IPS-NIHi7 (cell line): ENCODE measurements around the gene CCDC188.

Source experiments
- DNase-seq: peaks from one replicate; pipeline ENCODE4 v3.0.0; 2012; ENCODE audit warnings: mixed read lengths; ENCODE audit errors: extremely low spot score

The CCDC188 gene

DNA sequence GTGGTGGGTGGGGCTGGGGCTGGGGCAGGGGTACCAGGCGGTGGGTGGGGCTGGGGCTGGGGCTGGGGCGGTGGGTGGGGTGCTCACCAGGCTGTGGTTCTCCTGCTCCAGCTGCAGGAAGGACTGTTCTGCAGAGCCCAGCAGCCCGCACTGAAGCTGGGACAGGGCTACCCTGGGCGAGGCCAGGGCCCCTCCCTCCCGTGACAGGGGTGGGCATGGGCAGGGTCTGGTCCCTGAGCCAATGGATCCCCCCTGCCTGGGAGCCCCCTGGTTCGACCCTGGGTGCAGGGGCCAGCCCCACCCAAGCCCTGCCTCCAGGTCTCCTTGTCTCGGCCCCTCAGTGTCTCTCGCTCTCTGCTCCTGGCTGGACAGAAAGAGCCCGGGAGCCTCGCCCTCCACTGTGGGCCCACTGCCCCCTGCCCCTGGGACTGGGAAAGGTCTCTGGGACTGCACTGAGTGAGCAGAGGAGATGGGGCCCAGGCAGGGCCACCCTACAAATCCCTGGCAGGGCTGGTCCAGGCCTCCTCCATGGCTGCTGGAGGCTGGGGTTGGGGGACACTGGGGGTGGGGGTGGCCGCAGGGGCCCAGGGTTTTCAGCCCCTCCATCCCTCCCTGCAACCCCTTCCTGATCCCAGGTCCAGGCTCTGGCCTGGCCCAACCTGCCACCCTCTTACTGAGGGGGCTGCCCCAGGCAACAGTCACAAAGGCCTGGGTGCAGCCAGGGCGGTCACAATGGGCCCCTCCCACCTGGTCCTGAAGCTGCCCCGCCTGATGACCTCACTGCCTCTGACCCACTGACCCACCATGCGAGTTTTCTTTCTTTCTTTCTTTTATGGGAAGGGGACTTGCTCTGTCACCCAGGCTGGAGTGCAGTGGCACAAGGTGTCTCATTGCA lies at the start of gene CCDC188:
TSS of gene CCDC188 (minus strand) at position 675 of the 895 bp plus-strand sequence. CDS start at position 606, 69 bp downstream.
- DNase-seq, result no peak

DNA sequence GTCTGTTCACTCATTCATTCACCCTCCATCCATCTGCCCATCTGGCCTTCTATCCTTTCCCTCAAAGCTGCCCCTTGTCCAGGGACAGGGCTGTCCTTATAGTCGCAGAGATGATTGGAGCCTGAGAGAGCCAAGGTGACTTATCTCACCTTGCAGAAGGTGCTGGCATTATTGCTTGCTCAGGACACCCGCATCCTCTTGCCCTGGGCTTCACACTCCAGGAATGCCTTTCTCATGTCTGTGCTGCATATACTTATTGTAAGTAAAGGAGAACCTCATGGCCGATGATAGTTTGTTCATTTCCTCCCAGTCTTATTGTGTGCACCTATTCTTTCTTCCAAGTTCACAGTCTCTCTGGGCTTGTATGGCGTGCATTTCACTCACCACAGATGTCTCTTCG lies 49.1 kb upstream of the CCDC188 start:
- no peak for DNase-seq

DNA sequence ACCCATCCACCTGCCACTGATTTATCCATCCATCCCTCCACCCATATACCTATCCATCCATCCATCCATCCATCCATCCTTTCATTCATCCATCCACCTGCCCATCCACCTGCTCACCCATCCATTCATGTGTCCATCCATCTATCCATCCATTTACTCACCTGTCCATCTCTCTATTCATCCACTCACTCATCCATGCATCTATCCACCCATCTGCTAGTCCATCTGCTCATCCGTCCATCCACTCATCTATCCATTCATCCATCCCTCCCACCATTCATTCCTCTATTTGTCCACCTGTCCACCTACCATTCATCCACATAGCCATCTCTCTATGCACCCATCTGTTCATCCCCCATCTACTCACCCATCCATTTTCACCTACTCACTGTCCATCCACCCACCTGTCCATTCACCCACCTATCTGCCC lies 48.6 kb upstream of the CCDC188 start:
- no peak for DNase-seq

DNA sequence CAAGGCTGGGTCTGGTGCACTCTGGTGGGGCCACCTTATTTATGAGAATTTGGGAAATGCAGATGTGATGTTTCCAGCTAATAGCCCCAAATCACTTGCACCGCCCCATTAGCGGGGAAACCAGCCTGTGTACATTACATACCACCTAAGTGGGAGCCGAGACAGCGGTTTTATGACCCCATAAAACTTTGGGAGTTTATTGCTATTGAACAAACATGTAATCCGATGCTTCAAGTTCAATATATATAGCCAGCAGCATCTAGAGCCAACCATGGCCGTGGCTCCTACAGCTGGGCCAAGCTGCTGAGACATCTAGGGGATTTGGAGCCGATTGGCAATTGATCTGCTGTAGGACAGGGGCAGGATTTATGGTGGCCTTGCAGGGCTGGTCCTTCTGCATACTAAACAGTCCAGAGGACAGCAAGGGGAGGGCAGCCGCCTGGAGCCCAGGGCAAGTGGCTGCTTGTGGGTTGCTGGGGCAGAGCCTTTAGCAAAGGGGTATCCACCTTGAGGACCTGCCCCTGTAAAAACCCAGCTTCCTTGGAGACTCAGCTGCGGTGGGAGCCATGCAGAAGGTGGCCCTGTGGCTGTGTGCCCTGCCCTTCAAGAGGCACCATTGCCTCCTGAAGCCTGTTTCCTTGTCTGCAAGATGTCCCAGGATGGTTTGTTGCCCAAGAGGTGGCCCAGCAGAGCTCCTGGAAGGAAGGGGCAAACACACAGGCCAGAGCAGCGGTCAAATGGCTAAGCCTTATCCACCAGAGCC lies 47.9 kb upstream of the CCDC188 start:
- no peak for DNase-seq

DNA sequence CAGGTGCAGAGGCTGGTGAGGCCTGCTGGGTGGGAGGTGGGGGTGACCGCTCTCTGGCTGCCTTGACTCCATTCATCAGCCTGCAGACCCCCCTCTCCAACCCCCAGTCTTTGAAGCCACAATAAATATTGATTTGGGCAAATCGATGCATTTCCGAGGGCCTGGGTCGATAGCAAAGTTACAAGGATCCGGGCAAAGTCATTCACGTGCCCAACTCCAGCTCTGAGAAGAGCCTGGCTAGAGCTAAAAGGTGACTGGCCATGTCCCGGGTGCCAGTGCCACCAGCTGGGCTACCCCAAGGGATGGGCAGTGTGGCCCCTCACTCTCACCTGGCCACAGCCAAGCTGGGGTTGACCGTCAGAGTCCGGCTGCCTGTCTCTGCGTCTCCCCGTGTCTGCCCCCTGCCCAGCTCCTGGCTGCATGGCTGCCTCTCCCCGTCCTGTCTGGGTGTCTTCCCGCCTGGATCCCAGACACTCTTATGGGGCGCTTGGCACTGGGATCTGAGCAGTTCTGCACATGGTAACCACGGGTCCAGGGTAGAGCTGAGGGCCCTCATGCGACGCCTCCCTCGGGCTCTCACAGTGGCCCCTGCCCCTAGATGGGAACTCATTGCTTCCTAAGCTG lies 46.7 kb upstream of the CCDC188 start:
- DNase-seq, result no peak

DNA sequence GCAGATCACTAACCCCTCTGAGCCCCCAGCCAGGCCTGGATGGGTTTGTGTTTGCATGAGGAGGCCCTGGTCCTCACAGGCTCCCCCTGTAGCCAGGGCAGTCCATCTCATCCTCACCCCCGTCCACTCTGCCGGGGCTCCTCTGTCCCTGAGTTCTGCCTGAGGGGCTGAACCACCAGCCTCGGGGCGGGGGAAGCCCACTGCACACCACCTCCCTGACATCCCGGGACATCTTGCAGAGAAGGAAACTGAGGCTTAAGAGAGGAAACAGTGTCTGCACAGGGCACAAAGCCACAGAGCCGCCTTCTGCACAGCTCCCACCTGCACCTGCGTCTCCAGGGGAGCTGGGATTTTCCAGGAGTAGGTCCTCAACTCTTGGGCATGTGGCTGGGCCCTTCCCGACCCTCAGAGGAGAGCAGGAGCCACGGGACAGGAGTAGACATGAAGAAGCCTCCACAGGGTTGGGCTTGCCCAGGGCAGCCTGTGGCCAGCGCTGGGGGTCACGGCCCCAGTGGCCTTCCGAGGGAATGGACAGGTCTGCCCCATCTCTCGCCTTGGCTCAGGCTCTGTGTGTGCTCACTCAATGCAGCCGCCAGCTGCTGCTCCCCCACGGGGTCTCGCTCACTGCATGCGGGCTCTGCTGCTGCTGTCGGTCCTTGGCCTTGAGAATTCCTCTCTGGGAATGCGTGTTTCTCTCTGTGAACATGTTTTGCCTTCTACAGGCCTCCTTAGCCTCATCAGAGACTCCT lies 45.4 kb upstream of the CCDC188 start:
- no peak for DNase-seq

DNA sequence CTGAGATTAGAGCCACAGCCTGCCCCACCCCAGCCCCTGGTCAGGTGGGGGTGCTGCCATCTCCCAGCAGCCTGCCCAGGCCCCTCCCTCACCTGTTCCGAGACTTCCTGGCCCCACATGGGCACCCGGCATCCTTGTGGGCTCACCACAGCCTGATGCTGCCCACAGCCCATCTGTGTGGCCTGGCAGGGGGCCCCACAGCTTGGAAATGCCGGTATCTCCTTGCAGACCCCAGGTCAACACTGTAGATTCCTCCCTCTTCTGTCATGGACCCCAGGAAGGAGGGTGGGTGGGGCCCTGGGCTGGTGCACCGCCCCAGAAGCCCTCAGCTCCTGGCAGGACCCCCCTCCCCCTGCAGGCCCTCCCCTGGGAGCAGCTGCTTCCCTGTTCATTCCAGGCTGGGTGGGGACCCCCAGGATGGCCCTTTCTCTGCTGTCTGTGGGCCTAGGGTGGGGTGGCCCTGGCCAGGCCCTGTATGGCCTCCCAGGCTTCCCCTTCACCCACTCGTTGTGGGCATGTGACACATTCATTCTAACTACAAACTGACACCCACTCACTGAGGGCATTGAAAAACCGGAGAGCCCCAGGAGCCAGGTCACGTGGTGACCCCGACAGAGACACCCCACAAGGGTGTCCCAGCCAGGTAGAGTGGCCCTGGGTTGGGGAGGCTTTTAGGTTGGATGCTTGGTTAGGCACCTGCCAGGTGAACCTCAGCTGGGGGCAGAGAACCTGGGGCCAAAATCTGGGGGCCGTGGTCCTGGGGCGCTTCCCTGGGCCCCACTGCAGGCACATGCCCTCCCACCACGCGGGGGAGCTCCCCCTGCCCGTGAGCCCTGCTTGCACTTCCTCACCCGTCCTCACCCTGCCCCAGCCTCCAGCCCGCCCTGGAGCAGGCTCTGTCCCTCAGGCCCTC lies 44.1 kb upstream of the CCDC188 start:
- DNase-seq, result no peak

DNA sequence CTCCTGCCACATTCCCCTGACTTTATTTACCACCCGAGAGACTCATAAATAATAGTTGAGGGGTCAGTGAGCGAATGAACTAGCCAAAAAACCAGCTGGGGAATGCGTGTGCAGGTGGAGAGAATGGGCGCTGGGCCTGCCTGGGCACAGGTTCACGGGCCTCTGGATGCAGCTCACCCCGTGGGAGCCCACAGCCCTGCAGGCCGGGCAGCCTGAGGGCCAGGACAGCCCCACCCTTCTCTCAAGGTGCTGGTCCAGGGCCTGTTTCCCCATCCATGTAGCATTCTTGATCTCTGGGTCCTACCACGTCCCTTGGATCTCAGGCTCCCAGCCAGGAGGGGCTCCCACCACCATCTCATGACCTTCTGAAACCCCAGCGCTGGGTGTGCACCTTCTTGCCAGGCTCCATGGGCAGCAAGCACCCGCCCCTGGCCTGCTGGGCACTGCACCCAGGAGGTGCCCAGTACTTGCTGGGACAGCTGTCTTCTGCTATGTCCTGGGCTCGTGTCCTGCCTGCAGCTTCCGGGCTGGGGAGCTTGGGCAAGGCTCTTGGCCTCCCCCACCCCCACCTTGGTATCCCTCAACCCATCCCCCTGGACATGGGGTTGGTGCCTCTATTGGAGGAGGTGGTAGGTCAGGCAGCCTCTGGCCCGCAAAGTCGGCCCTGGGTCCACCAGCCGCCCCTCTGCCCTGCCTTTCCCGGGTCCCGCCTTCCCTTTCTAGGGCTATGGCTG lies 43.1 kb upstream of the CCDC188 start:
- DNase-seq, result no peak

DNA sequence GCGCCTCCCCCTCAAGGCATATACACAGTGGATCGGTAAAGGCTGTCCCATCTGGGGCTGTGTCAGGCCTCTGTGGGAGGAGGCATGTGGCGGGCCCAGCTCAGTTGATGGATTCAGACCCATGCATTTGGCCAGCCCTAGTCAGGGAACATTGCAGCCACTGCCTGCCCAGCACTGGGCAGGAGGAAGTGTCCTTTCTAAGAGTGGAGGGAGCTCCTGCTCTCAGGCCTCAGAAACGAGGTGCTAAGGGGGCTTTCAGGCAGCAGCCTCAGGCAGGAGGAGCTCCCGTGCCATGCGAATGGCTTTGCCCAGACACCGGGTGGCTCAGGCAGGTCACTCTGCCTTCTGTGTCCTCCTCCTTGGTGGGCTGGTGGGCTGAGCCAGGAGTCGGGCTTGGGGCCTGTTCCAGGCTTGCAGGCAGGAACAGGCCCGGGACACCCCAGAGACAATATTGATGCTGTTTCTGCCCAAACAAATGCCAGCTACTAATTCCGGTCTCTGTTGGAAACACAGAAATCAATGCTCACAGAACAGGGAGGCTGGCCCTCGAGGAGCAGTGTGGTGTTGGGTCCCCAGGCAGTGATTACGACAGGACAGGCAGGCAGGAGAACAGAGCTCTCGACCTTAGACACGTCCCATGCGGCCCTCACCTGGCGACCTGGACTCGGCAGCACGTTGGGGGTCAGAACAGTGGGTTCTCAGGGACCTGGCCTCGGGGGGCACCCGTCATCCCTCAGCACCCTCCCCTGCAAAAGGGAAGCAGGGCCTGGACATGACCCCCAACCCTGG lies 42.3 kb upstream of the CCDC188 start:
- no peak for DNase-seq

DNA sequence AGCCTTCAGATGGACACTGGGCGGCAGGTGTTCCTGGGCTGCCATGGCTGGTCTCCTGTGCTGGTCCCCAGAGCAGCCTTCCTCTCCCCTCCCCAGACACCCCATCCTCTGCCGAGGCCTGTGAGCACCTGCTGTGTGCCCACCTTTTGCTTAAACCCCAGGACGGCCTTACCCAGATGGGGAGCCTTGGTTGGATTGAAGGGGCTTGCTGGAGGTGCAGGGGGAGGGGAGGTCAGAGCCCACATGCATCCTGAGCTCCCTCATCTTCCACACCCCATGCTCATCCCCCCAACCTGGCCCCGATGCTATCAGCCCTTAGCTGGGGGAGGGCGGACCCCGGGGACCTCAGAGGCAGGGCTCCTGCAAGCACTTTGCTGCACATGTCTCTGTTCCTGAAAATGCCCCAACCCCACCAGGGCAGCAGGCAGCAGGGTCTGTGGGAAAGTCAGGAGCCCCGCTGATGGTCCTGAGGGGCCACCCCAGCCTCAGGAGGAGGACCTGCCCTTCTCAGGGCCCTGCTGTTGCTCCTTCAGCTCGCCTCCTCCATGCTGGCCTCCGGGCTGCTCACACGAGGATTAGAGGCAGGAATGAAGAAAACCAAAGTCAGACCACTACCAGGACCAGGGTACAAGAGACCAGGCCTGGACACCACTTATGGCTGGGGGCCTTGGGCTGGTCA lies 41.6 kb upstream of the CCDC188 start:
- DNase-seq, result no peak

DNA sequence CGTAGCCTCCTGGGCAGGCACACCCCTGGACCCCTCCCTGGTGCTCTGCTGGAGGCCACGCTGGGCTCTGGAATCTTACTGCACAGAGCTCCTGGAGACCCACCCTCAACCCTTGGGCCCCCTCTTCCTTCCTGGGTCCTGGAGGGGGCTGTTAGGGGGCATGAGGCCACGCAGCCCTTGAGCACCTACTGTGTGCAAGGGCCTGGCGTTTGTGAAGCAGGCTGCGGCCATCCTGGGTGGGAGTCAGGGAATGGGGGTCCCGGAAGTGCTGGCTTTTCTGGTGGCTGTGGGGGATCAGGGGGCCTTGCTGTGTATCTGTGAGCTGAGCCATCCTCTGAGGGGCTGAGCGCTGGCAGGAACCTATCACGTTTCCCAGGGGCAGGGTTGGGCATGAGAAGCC lies 40.9 kb upstream of the CCDC188 start:
- DNase-seq, result no peak

DNA sequence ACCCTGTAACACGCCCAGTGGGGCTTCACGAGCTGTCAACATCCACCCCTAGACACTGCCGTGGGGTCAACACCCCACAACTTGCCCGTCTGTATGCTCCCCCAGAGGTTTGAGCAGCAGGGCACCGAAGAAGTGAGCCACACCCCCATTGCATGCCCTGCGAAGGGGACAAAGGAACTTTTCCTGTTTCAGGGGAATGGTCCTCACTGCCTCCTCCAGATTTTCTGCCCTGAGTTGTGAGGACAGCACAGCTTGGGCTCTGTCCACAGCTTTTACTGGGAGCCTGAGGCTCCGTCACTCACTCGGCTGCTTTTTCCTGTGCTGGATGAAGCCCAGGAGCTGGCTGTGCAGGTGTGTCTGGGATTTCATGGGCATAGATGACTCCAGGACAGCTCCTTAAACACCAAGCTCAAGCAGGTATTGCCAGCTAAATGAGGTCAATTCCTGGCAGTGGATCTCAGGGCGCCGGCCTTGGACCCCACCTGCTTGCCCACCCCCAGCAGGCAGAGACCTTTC lies 40.2 kb upstream of the CCDC188 start:
- no peak for DNase-seq

DNA sequence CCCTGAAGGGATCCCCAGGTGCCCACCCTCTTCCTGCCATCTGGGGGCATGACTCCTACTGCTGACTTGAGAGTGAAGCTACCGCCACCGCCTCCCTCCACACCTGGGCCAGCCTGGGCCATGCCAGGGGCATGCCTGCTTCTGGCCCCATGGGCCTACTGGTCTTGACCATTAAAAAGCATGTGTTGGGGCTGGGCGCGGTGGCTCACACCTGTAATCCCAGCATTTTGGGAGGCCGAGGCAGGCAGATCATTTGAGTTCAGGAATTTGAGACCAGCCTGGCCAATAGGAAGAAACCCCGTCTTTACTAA lies 37.7 kb upstream of the CCDC188 start:
- DNase-seq, result no peak

DNA sequence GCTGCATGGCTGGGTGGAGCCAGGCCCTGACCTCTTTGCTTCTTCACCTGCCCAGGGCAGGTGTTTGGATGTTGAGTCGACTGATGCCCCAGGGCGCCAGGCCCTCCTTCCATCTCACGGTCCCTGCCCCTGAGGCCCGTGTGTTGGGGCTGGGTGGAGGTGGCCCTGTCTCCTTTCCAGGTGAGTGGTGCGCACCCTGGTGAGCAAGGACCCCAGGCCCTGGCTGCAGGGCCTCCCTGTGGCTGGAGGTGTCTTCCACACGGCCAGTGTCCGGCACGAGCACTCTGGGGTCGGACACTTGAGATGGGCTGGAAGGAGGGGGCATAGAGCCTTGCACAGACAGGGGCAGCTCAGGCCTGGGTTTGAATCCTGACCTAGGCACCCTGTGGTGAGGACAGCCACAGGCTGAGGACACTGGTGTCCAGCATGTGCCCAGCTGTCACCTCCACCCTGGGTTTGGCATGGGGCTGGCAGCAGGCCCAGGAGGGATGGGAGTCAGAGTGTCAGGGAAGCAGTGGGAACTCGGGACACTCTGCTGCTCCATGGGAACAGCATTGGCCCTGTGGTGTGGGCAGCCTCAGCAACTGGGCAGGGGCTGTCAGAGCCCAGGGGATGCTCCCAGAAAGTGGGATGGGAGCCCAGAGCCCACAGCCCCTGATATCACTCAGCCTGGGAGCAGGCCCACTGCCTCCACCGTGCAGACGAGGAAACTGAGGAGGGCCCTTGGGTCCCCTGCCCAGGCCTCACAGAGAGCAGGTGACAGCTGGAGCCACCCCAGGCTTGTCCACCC lies 37.1 kb upstream of the CCDC188 start:
- no peak for DNase-seq

DNA sequence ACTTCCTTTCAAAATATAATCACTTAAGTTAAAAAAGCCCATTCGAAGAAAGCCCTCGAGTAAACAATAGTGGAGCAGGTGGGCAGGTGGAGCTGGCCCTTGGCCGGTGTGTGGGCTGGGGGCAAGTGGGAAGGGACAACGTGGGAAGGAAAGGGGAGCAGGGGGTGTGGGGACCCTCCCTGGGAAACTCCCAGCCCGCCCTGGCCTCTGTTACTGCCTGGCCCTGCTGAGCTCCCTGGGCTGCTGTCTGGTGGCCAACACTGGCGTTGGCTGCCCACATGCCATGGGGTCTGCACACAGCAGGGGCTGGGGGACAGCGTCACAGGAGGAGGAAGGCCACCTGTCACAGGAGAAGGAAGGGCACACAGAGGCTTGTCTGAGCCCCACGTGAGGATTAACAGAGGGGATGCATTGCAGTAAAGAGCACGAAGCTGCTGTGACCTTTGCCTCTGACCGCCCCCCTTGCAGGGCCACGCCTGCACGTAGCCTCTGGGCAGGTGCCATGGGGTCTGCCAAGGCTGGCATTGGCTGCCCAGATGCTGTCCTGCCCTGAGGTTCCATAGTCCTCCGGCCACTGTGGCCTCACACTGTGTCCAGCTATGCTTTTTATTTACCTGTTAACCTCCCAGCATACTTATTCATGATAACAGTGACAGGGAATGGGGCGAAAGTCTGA lies 36.2 kb upstream of the CCDC188 start:
- DNase-seq, result no peak

DNA sequence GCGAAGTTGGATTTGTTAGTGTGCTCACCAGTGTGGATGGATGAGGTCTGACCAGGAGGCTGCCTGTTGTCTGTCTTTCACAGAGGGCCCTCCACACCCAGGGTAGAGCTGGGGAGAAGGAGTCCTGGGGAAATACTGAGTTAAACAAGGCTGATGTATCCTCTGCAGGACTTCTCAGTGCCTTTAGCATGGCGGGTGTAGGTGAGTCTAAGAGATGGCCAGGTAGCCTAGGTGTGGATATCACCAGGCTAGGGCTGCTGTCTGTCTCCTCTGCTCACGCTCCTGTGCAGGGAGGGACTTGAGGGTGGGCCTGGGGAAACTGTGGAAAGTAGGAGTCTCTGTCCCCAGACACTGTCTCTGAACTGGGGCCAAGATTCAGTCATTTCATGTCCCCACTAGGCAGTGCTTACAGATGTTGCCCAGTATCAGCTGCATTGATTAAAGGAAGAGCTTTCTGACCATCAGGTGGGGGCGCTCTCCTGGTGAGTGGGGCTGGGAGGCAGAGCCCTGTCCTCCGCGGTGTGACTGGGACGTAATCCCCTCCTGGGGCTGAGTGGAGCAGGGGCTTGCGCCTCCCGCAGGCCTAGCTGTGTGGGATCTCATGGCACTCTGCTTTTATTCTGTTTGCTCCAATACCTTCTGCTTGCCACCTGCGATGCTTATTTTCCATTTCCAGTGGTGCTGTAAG lies 35.5 kb upstream of the CCDC188 start:
- DNase-seq, result peak; percentile 91

DNA sequence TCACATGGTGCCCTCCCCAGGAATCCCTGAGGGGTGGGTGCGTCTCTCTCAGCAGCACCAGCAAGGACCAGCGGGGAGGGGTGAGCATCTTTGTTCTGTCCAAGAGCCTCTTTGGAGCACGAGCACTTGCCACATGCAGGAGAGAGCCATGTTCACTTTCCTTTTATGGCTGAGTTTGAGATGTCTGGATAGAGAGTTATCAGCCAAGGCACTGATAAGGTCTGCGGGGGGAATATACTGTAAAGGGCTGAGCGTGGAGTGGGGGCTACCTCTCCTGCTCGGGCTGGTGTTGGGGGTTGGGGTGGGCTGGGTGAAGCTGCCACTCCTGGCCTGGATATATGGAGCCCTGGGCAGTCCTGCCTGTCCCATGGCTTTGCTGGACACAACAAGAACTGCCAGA lies 34.9 kb upstream of the CCDC188 start:
- DNase-seq, result no peak
